K562 (cell line): ENCODE measurements around the gene APOM.

Experiments
- KDM5B ChIP-seq: fragments of 200-600 bp; sonication (generic); IDR thresholded peaks from 2 replicates; pipeline ENCODE4 v1.6.1; 2012; ENCODE audit warnings: low read depth, mild to moderate bottlenecking, moderate library complexity, low read length, control low read depth, inconsistent platforms; ENCODE audit not compliant: insufficient replicate concordance
- KLF13 ChIP-seq: fragments of 450-650 bp; IDR thresholded peaks from 2 replicates; pipeline ENCODE4 v1.6.1; 2016; ENCODE audit warnings: missing genetic modification characterization, low read depth, mild to moderate bottlenecking, missing compliant biosample characterization, moderate library complexity, borderline replicate concordance
- RCOR1 ChIP-seq, 2 experiments: IDR thresholded peaks; 2 replicates each; pipeline ENCODE4 v1.6.1; 2012; ENCODE audit warnings: low read depth in 2 of 2, low read length in 2 of 2, borderline replicate concordance in 1 of 2, improper control_type of control experiment in 1 of 2
- STAT5B ChIP-seq: fragments of 250-450 bp; sonication (Bioruptor Pico); IDR thresholded peaks from 2 replicates; pipeline ENCODE4 v1.8.0; 2021; ENCODE audit warnings: mild to moderate bottlenecking, inconsistent platforms
- TF ChIP-seq, protein P1 (sequence below), 3 experiments: IDR thresholded peaks in 2 of 3; conservative IDR thresholded peaks in 1 of 3; 2 replicates each; pipeline ENCODE4 v1.5.1; 2011 to 2012; ENCODE audit warnings: low read length in 3 of 3, mild to moderate bottlenecking in 3 of 3, control low read depth in 2 of 3, improper control_type of control experiment in 1 of 3, inconsistent platforms in 1 of 3, low read depth in 1 of 3, mixed read lengths in 1 of 3, moderate library complexity in 1 of 3; ENCODE audit not compliant: insufficient read depth in 2 of 3

DNA sequence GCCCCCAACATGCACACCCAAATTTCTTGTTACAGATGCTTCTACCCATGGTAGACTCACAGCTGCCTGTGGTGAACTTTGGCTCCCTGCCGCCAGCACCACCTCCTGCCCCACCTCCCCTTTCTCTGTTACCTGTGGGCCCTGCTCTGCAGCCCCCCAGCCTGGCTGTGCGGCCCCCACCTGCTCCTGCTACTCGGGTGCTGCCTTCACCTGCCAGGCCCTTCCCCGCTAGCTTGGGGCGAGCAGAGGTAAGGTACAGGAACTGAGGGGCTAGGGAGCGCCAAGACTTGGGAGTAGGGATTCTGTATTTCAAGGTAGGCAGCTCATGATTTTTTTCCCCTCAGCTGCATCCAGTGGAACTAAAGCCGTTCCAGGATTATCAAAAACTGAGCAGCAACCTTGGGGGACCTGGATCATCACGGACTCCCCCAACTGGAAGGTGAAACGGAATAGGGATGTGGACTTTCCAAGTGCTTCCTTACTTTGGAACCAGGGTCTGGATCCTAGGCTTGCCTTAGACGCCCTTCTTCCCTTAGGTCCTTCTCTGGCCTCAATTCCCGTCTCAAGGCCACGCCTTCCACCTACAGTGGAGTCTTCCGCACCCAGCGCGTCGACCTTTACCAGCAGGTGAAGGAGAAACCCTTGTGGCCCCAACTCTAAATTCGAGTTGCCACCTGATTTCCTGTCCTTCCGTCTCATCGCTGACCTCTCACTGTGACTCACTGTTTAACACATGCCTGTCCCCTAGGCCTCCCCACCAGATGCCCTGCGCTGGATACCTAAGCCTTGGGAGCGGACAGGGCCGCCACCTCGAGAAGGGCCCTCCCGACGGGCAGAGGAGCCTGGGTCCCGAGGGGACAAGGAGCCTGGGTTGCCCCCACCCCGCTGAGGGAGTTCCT lies 18.7 kb upstream of the APOM start:
- TF ChIP-seq RCOR1 (IDR thresholded peaks at IDR 0.05; ENCODE audit: borderline replicate concordance in 1 of 2, low read depth in 2 of 2, low read length in 2 of 2) (no peak), KDM5B (no peak), KLF13 (tag) (no peak), STAT5B (CRISPR knock-in tag) (no peak)
- TF ChIP-seq, protein P1, sequence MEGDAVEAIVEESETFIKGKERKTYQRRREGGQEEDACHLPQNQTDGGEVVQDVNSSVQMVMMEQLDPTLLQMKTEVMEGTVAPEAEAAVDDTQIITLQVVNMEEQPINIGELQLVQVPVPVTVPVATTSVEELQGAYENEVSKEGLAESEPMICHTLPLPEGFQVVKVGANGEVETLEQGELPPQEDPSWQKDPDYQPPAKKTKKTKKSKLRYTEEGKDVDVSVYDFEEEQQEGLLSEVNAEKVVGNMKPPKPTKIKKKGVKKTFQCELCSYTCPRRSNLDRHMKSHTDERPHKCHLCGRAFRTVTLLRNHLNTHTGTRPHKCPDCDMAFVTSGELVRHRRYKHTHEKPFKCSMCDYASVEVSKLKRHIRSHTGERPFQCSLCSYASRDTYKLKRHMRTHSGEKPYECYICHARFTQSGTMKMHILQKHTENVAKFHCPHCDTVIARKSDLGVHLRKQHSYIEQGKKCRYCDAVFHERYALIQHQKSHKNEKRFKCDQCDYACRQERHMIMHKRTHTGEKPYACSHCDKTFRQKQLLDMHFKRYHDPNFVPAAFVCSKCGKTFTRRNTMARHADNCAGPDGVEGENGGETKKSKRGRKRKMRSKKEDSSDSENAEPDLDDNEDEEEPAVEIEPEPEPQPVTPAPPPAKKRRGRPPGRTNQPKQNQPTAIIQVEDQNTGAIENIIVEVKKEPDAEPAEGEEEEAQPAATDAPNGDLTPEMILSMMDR (IDR thresholded peaks at IDR 0.05 in 2 of 3, conservative IDR thresholded peaks at IDR 0.05 in 1 of 3; ENCODE audit: insufficient read depth in 2 of 3, low read depth in 1 of 3, low read length in 3 of 3) = no peak
